GM18520 (cell line): ENCODE data around the gene RAI14.
"Not testable (repeated sequence)": the region's sequence is repeated elsewhere in the genome, so short reads cannot be mapped to it uniquely, and the experiment has no call there.

Experiments
- ATAC-seq: cut with Tn5 transposase; IDR thresholded peaks from one replicate; pipeline ENCODE4 v1.9.1; 2021; ENCODE audit not compliant: unreplicated experiment

RAI14 gene

GRCh38 chr5:34811706-34812105 lies 155.6 kb downstream of the RAI14 start:
- no peak for ATAC-seq

GRCh38 chr5:34813509-34813908 lies 157.4 kb downstream of the RAI14 start:
- ATAC-seq: no peak

- no peak for ATAC-seq
Measured at GRCh38 chr5:34817558-34818351, 161.6 kb downstream of the RAI14 start.

GRCh38 chr5:34818717-34819116 lies 162.6 kb downstream of the RAI14 start:
- ATAC-seq: no peak

GRCh38 chr5:34820593-34820992 lies 164.5 kb downstream of the RAI14 start:
- no peak for ATAC-seq

- ATAC-seq: no peak
Measured at GRCh38 chr5:34822956-34823715, 167.0 kb downstream of the RAI14 start.

GRCh38 chr5:34826347-34826746 lies 170.2 kb downstream of the RAI14 start:
- no peak for ATAC-seq

GRCh38 chr5:34827588-34828506 lies 171.7 kb downstream of the RAI14 start:
- ATAC-seq: no peak

- ATAC-seq: not testable (repeated sequence)
Measured at GRCh38 chr5:34830827-34831226, 174.7 kb downstream of the RAI14 start.

- ATAC-seq: no peak
Measured at GRCh38 chr5:34831303-34831702, 175.2 kb downstream of the RAI14 start.

GRCh38 chr5:34832568-34832967 lies 176.4 kb downstream of the RAI14 start:
- no peak for ATAC-seq

- ATAC-seq: no peak
Measured at GRCh38 chr5:34833090-34833489, 177.0 kb downstream of the RAI14 start.

GRCh38 chr5:34833976-34834793 lies 178.1 kb downstream of the RAI14 start:
- no peak for ATAC-seq

- ATAC-seq: no peak
Measured at GRCh38 chr5:34834794-34835089, 178.6 kb downstream of the RAI14 start.

GRCh38 chr5:34835664-34836063 lies 179.5 kb downstream of the RAI14 start:
- no peak for ATAC-seq

GRCh38 chr5:34838785-34839714 lies 182.9 kb downstream of the RAI14 start, which contains the start of gene TTC23L:
Gene TTC23L (plus strand): TSS chr5:34839164. CDS start chr5:34840672, 1,508 bp downstream.
- ATAC-seq: peak; percentile 95

GRCh38 chr5:34841816-34842215 lies 185.7 kb downstream of the RAI14 start:
- no peak for ATAC-seq

- ATAC-seq: no peak
Measured at GRCh38 chr5:34842554-34842953, 186.4 kb downstream of the RAI14 start.

- no peak for ATAC-seq
Measured at GRCh38 chr5:34843497-34843896, 187.4 kb downstream of the RAI14 start.
